Vagina (tissue), 2 donors: Measurements from ENCODE around the gene GPR161. TPM values are rescaled to one million over a fixed set of nuclear protein-coding genes. Genes with fewer than 3 reads are reported as not detected.

Source experiments
- DNase-seq, 2 donors: peaks; one replicate each; pipeline ENCODE4 v3.0.0-alpha.2; 2017; ENCODE audit errors: extremely low spot score in 2 of 2
- H3K27ac ChIP-seq: fragments of 200-600 bp; sonication (generic); one replicate; pipeline ENCODE4 v1.5.1; 2019
- H3K27me3 ChIP-seq: fragments of 200-600 bp; sonication (generic); one replicate; pipeline ENCODE4 v1.5.1; 2019
- H3K36me3 ChIP-seq, 2 donors: fragments of 200-600 bp; sonication (generic); one replicate each; pipeline ENCODE4 v1.5.1; 2017 to 2019
- H3K4me1 ChIP-seq: fragments of 200-600 bp; sonication (generic); one replicate; pipeline ENCODE4 v1.5.1; 2019
- H3K4me3 ChIP-seq, 2 donors: fragments of 200-600 bp; sonication (generic); 1 replicate in 1 of 2; 2 replicates in 1 of 2; pipeline ENCODE4 v1.5.1; 2016 to 2019
- H3K9me3 ChIP-seq: fragments of 200-600 bp; sonication (generic); one replicate; pipeline ENCODE4 v1.5.1; 2019
- POLR2A ChIP-seq, 2 donors: fragments of 450-650 bp; IDR thresholded peaks; one replicate each; pipeline ENCODE4 v1.6.1; 2017; ENCODE audit warnings: antibody characterized with exemption in 2 of 2, mild to moderate bottlenecking in 2 of 2, moderate library complexity in 2 of 2
- POLR2AphosphoS5 ChIP-seq, 2 donors: sonication (generic); formaldehyde crosslinking; IDR thresholded peaks; one replicate each; pipeline ENCODE4 v1.9.0; 2017; ENCODE audit warnings: antibody characterized with exemption in 2 of 2, mild to moderate bottlenecking in 2 of 2, low read depth in 1 of 2; ENCODE audit not compliant: insufficient read depth in 1 of 2
- intact Hi-C: fragments of 100-400 bp; cut with DNase I; formaldehyde crosslinking; loops from one replicate; pipeline ENCODE4 v1.15.1; 2023
- total RNA-seq: library from RNA; depleted of rRNA; stranded (reverse); fragments of >200 nt; gene quantifications from one replicate; pipeline ENCODE4 v1.2.3, GENCODE V29; 2016
- TF ChIP-seq, protein P1 (sequence below), 3 experiments: fragments of 450-650 bp in 2 of 3; fragments of 200-600 bp in 1 of 3; sonication (generic) in 1 of 3; IDR thresholded peaks; one replicate each; pipeline ENCODE4 v1.5.1; 2017 to 2019; ENCODE audit warnings: antibody characterized with exemption in 3 of 3, mild to moderate bottlenecking in 2 of 3, moderate library complexity in 2 of 3

GPR161 gene
- total RNA-seq, 1 donor from 2014 or later: 15.7 TPM

DNA sequence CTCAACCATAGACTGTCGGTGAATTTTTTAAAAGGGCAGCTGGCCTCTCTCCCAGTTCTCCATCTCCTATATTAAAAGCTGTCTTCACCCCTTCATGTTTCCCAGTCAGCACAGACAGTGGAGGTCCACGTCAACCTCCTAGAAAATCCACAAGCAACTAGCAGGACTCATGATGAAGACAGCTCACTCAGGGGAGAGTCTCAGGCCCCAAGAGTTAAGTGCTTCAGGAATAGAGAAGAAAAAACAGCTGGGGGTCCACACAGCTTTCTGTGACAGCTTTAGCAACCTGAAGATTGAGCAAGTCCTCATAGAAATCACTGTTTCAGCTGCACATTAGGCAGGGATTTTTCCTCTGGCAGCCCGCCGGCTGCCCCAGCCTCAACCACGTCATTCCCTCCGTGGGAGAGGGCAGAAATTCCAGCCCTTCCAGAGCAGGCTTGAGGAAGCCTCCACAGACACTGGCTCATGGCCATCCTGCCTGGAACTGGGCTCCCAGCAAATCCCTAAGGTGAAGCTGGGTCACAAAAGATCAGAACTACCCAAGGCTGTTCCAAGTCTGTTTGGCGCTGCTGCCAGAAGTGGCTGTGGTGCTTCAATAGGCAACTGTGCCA is 15.2 kb downstream of the GPR161 start:
- no peak overlapping the region for H3K4me3 ChIP-seq

DNA sequence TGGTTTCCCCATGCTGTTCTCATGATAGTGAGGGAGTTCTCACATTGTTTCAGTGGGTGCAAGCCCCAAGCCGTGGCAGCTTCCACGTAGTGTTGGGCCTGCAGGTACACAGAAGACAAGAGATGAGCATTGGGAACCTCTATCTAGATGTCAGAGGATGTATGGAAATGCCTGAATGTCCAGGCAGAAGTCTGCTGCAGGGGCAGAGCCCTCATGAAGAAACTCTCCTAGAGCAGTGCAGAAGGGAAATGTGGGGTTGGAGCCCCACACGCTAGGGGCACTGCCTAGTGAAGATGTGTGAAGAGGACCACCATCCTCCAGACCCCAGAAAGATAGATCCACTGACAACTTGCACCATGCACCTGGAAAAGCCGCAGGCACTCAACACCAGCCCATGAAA is 17.0 kb downstream of the GPR161 start:
- Histone ChIP-seq H3K4me3 (no peak overlapping the region), H3K4me1 (peaks cover 37% of the 10 kb centered on the region), H3K36me3 (no peaks in the 10 kb centered on the region), H3K9me3 (no peaks in the 10 kb centered on the region), H3K27me3 (no peaks in the 10 kb centered on the region), H3K27ac (no peak overlapping the region)
- intact Hi-C loops: no loop called here
- TF ChIP-seq POLR2A (IDR thresholded peaks at IDR 0.05) (no peak), POLR2AphosphoS5 (IDR thresholded peaks at IDR 0.05; ENCODE audit: insufficient read depth in 1 of 2, low read depth in 1 of 2) (no peak)
- TF ChIP-seq, protein P1, sequence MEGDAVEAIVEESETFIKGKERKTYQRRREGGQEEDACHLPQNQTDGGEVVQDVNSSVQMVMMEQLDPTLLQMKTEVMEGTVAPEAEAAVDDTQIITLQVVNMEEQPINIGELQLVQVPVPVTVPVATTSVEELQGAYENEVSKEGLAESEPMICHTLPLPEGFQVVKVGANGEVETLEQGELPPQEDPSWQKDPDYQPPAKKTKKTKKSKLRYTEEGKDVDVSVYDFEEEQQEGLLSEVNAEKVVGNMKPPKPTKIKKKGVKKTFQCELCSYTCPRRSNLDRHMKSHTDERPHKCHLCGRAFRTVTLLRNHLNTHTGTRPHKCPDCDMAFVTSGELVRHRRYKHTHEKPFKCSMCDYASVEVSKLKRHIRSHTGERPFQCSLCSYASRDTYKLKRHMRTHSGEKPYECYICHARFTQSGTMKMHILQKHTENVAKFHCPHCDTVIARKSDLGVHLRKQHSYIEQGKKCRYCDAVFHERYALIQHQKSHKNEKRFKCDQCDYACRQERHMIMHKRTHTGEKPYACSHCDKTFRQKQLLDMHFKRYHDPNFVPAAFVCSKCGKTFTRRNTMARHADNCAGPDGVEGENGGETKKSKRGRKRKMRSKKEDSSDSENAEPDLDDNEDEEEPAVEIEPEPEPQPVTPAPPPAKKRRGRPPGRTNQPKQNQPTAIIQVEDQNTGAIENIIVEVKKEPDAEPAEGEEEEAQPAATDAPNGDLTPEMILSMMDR (IDR thresholded peaks at IDR 0.05): no peak
- DNase-seq: no peak

More for the DNA sequence above, 15.2 kb downstream of the GPR161 start:
- H3K27me3 ChIP-seq: no peaks in the 10 kb centered on the region
- intact Hi-C loops: no loop called here
- H3K9me3 ChIP-seq: no peaks in the 10 kb centered on the region
- peak overlapping the region; percentile 79 for H3K27ac ChIP-seq
- peak in 1 of 2 donors; percentile 94 for DNase-seq
- H3K36me3 ChIP-seq: no peaks in the 10 kb centered on the region
- TF ChIP-seq POLR2AphosphoS5 (IDR thresholded peaks at IDR 0.05; ENCODE audit: insufficient read depth in 1 of 2, low read depth in 1 of 2) (peak; percentile 51 to 72), POLR2A (IDR thresholded peaks at IDR 0.05) (no peak)
- TF ChIP-seq, protein P1 (IDR thresholded peaks at IDR 0.05): no peak
- H3K4me1 ChIP-seq: peaks cover 37% of the 10 kb centered on the region

DNA sequence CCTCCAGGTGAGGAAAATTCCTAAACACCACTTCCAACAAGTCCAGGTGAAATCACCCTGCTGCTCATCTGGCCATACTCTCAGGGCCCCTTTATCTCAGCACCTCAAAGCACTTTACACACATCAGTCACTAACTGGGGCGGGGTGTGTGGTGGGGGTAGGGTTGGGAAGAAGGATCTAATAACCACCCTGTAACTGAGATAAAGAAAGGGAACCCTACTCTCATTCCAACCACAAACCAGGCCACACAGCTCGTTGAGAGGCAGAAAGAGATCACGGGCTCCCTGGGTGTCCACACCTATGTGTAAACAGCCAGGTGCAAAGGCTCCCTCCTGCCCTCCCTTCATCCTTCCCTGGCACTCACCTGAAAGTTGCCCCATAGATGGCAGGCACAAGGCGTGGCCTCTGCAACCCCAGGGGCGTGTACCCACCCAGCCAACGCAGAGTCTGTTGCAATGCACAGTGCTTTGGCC is 20.4 kb downstream of the GPR161 start:
- intact Hi-C loops: no loop called here
- Histone ChIP-seq H3K36me3 (no peaks in the 10 kb centered on the region), H3K27me3 (no peaks in the 10 kb centered on the region), H3K27ac (no peak overlapping the region), H3K4me1 (peaks cover 13% of the 10 kb centered on the region), H3K4me3 (no peak overlapping the region), H3K9me3 (no peaks in the 10 kb centered on the region)
- peak in 1 of 2 donors; percentile 13 for DNase-seq
- TF ChIP-seq POLR2AphosphoS5 (IDR thresholded peaks at IDR 0.05; ENCODE audit: insufficient read depth in 1 of 2, low read depth in 1 of 2) (no peak), POLR2A (IDR thresholded peaks at IDR 0.05) (no peak)
- TF ChIP-seq, protein P1 (IDR thresholded peaks at IDR 0.05): no peak

DNA sequence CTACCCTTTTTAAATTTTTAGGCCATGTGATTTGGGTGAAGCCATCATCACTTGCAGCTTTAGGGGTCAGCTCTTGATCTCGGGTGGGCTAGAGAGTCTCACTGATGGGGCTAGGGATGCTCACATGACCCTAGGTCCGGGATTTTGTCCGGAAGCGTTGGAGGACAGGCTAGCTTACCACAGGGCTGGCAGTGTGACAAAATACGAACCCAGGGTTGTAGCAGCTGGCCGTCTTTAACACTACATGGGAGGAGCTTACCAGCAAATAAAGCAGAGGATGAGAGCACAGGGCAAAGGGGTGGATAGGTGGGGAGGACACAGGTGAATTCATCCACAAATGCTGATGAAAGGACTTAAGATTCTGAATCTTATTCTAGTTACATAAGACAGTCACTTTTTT is 21.9 kb downstream of the GPR161 start:
- peak in 1 of 2 donors; percentile 52 for DNase-seq

More for the DNA sequence above, 21.9 kb downstream of the GPR161 start:
- no peaks in the 10 kb centered on the region for H3K36me3 ChIP-seq
- H3K4me1 ChIP-seq: no peaks in the 10 kb centered on the region
- H3K4me3 ChIP-seq: no peak overlapping the region
- intact Hi-C loops: no loop called here
- no peak overlapping the region for H3K27ac ChIP-seq
- TF ChIP-seq, protein P1 (IDR thresholded peaks at IDR 0.05): no peak
- TF ChIP-seq POLR2AphosphoS5 (IDR thresholded peaks at IDR 0.05; ENCODE audit: insufficient read depth in 1 of 2, low read depth in 1 of 2) (no peak), POLR2A (IDR thresholded peaks at IDR 0.05) (no peak)
- H3K9me3 ChIP-seq: no peaks in the 10 kb centered on the region
- H3K27me3 ChIP-seq: no peaks in the 10 kb centered on the region
